ENCODE data around the gene TTC9.

- TF ChIP-seq, protein P1, sequence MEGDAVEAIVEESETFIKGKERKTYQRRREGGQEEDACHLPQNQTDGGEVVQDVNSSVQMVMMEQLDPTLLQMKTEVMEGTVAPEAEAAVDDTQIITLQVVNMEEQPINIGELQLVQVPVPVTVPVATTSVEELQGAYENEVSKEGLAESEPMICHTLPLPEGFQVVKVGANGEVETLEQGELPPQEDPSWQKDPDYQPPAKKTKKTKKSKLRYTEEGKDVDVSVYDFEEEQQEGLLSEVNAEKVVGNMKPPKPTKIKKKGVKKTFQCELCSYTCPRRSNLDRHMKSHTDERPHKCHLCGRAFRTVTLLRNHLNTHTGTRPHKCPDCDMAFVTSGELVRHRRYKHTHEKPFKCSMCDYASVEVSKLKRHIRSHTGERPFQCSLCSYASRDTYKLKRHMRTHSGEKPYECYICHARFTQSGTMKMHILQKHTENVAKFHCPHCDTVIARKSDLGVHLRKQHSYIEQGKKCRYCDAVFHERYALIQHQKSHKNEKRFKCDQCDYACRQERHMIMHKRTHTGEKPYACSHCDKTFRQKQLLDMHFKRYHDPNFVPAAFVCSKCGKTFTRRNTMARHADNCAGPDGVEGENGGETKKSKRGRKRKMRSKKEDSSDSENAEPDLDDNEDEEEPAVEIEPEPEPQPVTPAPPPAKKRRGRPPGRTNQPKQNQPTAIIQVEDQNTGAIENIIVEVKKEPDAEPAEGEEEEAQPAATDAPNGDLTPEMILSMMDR (conservative IDR thresholded peaks at IDR 0.05), result no peak
- TF ChIP-seq EZH2 (IDR thresholded peaks at IDR 0.05; ENCODE audit: low read depth), result no peak
Observed at GRCh38 chr14:70699646-70700045, 57.9 kb downstream of the TTC9 start.

Data from PC-9 (cell line).